Activated naive CD8-positive, alpha-beta T cell treated with anti-CD3 and anti-CD28 coated beads, Interleukin-2, amount 50 U/mL, for 16 hours (primary cell): ENCODE results near the gene CTSF.
A peak's percentile ranks its signal among the peaks of the same experiment; 100 is the strongest.
"Not testable (repeated sequence)": the region's sequence is repeated elsewhere in the genome, so short reads cannot be mapped to it uniquely, and the experiment has no call there.

Source experiments
- DNase-seq: peaks from one replicate; pipeline ENCODE4 v3.0.0-alpha.2; 2020; ENCODE audit warnings: low read depth, low spot score

CTSF gene

DNA sequence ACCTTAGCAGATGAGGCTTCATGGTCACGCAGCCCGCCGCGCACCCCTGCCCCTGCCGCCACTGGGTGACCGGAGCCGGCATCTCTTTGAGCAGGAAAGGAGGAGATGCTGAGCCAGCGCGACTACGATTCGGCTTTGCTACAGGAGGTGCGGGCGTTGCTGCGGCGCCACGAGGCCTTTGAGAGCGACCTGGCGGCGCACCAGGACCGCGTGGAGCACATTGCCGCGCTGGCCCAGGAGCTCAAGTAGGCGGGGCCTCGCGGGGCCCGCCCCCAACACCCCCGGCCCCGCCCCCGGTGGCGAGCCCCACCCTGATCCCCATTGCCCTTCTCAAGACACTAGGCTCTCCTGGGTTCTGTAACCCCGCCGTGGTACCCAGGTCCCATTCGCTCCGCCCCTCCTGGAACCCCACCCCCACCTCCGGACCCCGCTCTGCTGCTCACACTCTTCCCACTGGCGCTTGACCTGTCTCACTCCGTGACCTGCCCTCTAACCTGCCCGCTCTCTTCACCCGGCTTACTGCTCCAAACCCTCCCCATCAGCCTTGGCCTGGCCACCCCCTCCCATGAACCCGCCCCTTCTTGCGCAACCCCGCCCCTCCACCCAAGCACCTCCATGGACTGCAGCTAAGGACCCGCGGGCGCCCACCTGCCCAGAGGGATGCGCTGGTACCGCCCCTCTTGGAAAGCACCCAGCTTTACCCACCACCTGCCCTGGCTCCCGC, 9.1 kb downstream of the CTSF start:
- no peak for DNase-seq

DNA sequence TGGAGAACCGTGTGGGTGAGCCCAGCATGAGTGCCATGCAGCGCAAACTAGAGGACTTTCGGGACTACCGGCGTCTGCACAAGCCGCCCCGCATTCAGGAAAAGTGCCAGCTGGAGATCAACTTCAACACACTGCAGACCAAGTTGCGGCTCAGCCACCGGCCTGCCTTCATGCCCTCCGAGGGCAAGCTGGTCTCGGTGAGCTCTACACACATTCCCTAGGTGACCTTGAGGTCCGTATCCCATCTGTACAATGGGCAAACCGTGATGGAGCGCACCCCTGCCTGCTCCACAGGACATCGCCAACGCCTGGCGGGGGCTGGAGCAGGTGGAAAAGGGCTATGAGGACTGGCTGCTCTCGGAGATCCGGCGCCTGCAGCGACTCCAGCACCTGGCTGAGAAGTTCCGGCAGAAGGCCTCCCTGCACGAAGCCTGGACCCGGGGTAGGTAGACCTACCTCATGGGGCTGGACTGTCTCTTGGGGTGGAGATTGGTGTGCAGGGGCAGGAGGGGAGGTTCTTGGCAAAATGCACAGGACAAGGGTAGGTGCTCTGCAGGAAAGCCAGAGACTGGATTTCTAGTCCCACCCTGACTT, 10.6 kb downstream of the CTSF start:
- DNase-seq: no peak

DNA sequence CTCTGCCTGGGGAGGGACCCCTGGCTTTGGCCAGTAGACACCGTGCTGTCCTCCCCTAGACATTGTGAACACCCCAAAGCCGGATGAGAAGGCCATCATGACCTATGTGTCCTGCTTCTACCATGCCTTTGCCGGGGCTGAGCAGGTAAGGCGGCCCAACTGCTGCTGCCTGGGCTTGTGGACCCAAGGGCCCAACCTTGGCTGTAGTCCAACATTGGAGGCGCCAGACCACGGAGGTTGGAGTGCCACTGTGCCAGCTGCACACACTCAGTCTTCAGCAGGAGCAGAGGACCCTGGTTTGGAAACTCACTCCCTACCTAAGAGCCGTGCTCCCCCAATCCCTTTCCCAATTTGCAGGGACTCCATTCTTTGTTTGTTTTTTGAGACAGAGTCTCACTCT, 12.3 kb downstream of the CTSF start:
- no peak for DNase-seq

GRCh38 chr11:66555416-66555815, 13.0 kb downstream of the CTSF start:
- DNase-seq: no peak

- DNase-seq: no peak
Observed at GRCh38 chr11:66554602-66555001, 13.8 kb downstream of the CTSF start.

GRCh38 chr11:66550887-66551286, 17.5 kb downstream of the CTSF start:
- no peak for DNase-seq

DNA sequence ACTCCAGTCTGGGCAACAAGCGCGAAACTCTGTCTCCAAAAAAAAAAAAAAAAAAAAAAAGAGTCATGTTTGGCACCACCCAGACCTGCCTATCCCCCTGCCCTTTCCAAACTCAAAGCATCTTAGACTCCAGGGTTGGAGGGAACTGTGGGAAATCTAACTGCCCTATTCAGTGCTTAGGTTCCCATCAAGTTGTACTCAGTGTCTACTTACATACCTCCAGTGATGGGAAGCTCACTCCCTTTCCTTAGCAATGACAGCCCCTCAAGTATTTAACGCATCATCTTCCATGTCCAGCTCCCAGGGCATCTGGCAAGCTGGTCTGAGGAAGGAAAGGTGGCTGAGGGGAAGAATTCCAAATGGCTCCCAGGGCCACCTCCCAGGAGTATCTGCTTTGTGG, 18.7 kb downstream of the CTSF start:
- no peak for DNase-seq

DNA sequence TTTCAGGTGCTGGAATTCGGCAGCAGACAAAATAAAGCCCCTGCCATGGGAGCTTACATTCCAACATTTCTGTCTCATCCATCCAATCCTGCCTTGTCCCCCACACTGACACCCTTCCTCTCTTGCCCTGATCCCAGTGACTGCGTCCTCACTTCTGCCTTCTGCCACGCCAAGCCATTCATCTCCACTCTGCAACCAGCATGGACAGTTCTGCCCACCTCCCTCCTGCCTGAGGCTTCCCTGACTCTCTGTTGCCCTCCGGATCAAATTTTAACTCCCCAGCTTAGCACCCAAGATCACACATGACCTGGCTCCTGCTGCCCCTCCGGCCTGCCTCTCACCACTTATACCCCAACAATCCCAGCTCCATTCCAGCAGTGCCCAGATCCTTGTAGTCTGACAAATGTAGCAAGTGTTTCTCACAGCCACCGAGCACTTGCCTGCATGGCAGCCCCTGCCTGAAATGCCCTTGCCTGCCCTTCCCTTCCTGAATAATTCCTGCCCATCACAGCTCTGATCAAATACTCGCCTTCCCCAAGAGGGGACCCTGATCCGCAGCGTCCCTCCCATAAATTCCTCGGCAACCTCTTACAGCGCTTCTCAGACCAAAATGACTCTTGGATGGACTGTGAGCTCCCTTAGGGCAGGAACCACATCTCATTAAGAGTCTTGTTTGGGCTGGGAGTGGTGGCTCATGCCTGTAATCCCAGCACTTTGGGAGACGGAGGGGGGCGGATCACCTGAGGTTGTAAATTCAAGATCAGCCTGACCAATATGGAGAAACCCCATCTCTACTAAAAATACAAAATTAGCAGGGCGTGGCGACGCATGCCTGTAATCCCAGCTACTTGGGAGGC, 19.4 kb downstream of the CTSF start:
- DNase-seq: no peak

DNA sequence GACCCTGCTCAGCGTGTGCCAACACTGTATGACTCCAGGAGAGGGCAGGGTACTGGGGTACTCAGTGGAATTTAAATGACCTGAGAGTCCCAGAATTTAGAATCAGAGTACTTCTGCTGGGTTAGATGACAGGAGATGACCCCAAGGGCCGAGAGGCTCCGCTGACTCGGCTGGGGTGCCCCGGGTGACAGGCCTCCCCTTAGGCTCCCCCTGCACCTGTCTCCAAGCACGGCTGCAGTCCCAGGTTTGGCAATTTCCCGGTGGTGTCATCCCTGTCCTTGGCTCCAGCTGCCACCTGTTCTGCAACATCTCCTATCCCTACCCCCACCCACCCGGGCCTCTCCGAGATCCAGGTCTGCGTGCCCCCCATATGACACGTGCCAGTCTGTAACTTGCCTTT, 20.4 kb downstream of the CTSF start:
- DNase-seq: no peak

DNA sequence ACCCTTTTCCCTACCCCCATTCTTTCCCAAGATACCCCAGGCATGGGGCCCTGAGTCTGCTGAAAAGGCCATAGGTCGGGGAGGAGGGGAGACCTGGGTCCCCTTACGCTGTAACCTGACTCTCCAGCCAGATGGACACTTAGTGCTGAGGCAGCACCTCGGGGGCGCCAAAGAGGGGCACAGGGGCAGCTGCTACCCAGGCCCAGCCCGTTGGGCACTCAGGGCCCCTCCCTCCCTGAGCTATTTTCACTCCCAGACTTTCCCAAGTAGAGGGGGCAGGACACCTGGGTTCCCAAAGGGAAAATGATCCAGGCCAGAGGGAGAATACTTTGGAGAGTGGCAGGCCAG, 20.8 kb downstream of the CTSF start:
- DNase-seq: no peak

- no peak for DNase-seq
Observed at GRCh38 chr11:66546966-66547661, 21.3 kb downstream of the CTSF start.

DNA sequence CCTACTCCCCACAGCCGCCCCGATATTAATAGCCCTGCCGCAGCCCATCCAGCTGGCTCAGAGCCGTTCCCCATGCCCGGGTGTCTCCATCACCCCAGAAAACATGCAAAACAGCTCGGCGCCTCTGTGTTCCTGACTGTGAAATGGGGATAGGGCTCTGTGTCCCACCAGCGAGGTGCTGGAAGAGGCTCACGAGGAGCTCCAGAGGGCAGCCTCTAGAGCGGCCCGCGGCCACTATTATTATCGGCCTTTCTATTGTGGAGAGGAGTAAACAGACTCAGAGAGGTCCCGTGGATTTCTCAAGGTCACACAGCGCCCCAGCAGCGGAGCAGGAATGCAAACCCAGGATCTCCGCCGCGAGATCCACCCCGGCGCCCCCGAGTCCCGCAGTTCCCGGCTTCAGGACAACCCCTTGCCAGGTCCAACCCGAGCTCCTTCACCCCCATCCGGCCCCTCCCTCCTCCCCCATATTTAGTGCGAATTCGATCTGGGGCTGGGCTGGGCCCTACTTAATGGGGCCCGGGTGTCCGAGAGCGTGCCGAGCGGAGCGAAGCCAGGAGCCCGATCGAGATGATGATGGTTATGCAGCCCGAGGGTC, 21.9 kb downstream of the CTSF start, which contains the start of gene ACTN3:
Gene ACTN3 (plus strand): TSS at position 536 of the 598 bp plus-strand sequence. CDS start 35 bp downstream, at position 571.
- DNase-seq: no peak

- peak; percentile 71 for DNase-seq
Observed at GRCh38 chr11:66545701-66546367, 22.6 kb downstream of the CTSF start, which contains the start of gene ZDHHC24. ZDHHC24 (minus strand) TSS chr11:66546048; CDS start chr11:66546003, 45 bp downstream.

DNA sequence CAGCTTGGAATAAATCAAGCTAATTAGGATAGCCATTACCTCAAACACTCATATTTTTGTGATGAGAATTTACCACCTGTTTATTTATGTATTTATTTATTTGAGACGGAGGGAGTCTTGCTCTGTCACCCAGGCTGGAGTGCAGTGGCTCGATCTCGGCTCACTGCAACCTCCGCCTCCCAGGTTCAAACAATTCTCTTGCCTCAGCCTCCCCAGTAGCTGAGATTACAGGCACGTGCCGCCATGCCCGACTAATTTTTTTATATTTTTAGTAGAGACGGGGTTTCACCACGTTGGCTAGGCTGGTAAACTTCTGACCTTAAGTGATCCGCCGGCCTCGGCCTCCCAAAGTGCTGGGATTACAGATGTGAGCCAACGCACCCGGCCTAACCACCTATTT, 23.5 kb downstream of the CTSF start:
- not testable (repeated sequence) for DNase-seq

GRCh38 chr11:66543263-66544107, 24.9 kb downstream of the CTSF start:
- DNase-seq: no peak

GRCh38 chr11:66542362-66542761, 26.0 kb downstream of the CTSF start:
- no peak for DNase-seq

- DNase-seq: no peak
Observed at GRCh38 chr11:66541892-66542291, 26.5 kb downstream of the CTSF start.

DNA sequence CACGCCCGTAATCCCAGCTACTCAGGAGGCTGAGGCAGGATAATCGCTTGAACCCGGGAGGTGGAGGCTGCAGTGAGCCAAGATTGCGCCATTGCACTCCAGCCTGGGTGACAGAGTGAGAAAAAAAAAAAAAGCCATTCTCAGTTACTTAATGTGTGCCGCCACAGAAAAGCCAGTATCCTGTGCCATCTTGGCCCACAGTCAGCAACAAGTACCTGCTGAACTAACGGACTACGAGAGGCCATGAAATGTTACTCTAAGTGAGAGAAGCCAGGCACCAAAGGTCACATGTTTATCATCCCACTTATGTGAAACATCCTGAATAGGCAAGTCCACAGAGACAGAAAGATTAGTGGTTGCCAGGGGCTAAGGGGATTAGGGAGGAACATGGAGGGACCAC, 27.8 kb downstream of the CTSF start:
- not testable (repeated sequence) for DNase-seq

DNA sequence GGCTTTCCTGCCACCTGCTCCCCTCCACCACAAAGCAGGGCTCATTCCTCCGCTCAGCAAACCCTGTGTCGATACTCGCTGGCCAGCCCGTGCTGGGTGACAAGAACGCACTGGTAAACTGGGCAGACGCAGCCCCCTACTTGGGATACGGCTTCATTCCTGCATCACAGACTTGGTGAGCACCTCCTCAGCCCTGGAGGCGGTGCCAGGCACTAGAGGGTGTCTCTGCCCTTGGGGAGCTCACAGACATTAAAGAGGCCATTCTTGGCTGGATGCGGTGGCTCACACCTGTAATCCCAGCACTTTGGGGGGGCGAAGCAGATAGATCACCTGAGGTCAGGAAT, 28.6 kb downstream of the CTSF start:
- no peak for DNase-seq
